Measurements from ENCODE around the gene NECTIN1. TPM values are rescaled to one million over a fixed set of nuclear protein-coding genes. Genes with fewer than 3 reads are reported as not detected.
A peak's percentile ranks its signal among the peaks of the same experiment; 100 is the strongest.

The NECTIN1 gene
- total RNA-seq, 1 donor from 2014 or later, result 36.7 TPM

DNA sequence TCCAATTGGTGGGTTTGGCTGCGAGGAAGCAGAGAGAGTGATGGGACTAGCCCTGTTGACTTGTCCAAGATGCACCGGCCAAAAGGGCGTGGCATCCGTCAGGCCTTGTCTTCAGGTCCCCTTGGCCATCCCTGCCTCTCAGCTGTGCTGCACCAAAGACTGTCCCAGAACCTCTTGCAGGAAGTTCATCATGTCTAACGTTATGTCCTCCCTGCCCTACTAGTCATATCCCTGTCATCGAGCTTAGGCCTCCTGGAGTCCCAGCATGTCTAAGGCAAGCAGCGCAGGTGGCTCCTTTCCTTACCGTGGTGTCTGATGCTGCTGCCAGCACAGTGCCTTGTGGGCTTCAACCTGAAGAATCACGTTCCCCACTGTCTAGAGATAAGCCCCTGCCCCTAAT, 51.2 kb downstream of the NECTIN1 start:
- Mint-ChIP-seq H3K4me1 (peaks cover 26% of the 10 kb centered on the region), H3K9me3 (peaks cover 4% of the 10 kb centered on the region), H3K36me3 (ENCODE audit: low read depth) (peaks cover 6% of the 10 kb centered on the region), H3K27ac (no peak overlapping the region), H3K27me3 (no peaks in the 10 kb centered on the region), H3K4me3 (no peak overlapping the region)
- POLR2A ChIA-PET, result no interaction called here
- ATAC-seq (ENCODE audit: low read depth), result no peak
- CTCF ChIA-PET, result no interaction called here
- TF ChIP-seq, protein P1, sequence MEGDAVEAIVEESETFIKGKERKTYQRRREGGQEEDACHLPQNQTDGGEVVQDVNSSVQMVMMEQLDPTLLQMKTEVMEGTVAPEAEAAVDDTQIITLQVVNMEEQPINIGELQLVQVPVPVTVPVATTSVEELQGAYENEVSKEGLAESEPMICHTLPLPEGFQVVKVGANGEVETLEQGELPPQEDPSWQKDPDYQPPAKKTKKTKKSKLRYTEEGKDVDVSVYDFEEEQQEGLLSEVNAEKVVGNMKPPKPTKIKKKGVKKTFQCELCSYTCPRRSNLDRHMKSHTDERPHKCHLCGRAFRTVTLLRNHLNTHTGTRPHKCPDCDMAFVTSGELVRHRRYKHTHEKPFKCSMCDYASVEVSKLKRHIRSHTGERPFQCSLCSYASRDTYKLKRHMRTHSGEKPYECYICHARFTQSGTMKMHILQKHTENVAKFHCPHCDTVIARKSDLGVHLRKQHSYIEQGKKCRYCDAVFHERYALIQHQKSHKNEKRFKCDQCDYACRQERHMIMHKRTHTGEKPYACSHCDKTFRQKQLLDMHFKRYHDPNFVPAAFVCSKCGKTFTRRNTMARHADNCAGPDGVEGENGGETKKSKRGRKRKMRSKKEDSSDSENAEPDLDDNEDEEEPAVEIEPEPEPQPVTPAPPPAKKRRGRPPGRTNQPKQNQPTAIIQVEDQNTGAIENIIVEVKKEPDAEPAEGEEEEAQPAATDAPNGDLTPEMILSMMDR (IDR thresholded peaks at IDR 0.05), result no peak
- intact Hi-C loops (cut with micrococcal nuclease), result loop anchor here (10.0 kb wide), 1 partner anchor 537 kb away; the partner anchor contains the start of gene OAF
- DNase-seq, result no peak

DNA sequence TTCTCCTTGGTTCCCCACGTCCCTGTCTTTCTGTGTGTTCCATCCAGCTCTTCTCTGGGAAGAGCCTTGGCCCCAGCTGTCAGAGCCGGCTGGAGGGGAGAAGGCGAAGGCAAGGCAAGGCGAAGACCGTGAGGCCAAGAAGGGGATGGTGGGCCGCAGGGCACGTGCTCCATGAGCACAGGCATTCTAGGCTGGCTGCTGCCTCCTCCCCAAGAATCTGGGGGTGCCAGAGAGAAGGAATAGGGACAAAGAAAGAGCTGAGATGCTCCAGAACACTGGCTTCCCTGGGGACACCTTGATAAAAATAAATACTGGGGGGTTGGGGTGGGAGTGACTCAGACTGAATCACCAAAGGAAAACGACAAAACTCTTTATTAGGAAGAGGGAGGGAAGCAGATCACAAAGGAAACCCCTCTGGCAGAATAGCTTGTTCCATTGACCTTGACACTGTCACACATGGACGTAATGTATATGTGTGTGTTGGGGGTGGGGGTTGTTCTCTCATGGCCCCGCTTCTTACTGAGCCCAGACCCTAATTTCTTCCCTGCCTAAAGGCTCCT, 52.5 kb downstream of the NECTIN1 start:
- H3K4me1 Mint-ChIP-seq, result peaks cover 31% of the 10 kb centered on the region
- no peak overlapping the region for H3K27ac Mint-ChIP-seq
- intact Hi-C loops (cut with micrococcal nuclease), result loop anchor here (10.0 kb wide), 1 partner anchor 538 kb away; the partner anchor contains the start of gene OAF
- POLR2A ChIA-PET, result no interaction called here
- TF ChIP-seq, protein P1 (IDR thresholded peaks at IDR 0.05), result no peak
- DNase-seq, result no peak
- peaks cover 6% of the 10 kb centered on the region for H3K36me3 Mint-ChIP-seq (ENCODE audit: low read depth)
- CTCF ChIA-PET, result interaction anchor here (1.6 kb wide), 1 partner anchor 10 kb away, joined by 3 read pairs; no protein-coding TSS in a partner anchor
- no peak overlapping the region for H3K4me3 Mint-ChIP-seq
- ATAC-seq (ENCODE audit: low read depth), result no peak
- peaks cover 4% of the 10 kb centered on the region for H3K9me3 Mint-ChIP-seq
- no peaks in the 10 kb centered on the region for H3K27me3 Mint-ChIP-seq

DNA sequence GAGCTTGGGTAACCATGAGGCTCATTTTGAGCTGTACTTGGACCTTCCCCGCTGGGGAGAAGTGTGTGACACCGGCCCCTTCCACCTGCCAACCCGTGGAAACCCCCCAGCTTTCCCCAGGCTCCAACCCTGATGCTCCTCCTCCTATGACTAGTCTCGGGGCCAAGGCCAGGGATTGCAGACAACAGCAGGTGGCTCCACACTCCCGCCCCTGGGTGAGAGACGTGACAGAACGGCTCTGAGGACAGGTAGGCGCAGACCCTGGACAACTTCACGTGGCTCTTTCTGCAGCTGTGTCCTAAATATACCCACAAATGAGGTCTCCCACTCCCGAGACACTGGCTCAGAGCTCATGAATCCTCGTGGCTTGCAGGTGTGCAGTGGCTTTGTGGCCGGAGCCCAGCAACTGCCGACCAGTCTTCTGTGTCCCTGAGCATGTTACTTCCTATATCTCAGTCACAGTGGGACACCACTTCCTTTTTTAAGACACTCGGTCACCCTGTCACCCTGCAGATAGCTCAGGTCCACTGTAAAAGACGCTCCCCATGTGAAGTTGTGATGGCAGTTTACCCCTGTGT, 55.2 kb downstream of the NECTIN1 start:
- POLR2A ChIA-PET, result interaction anchor here (0.6 to 3.5 kb wide), 10 partner anchors 8 to 662 kb away, joined by 3 to 58 read pairs (median 5); partner anchors contain the start of genes ARHGEF12 and NECTIN1
- Mint-ChIP-seq H3K27ac (peak overlapping the region; percentile 91), H3K4me3 (peak overlapping the region; percentile 78), H3K9me3 (peaks cover 4% of the 10 kb centered on the region), H3K36me3 (ENCODE audit: low read depth) (peaks cover 6% of the 10 kb centered on the region), H3K4me1 (peaks cover 31% of the 10 kb centered on the region), H3K27me3 (no peaks in the 10 kb centered on the region)
- CTCF ChIA-PET, result interaction anchor here (0.7 to 8.9 kb wide), 15 partner anchors 10 to 434 kb away, joined by 3 to 117 read pairs (median 4); partner anchors contain the start of gene NECTIN1
- TF ChIP-seq, protein P1 (IDR thresholded peaks at IDR 0.05), result no peak
- intact Hi-C loops (cut with micrococcal nuclease), result loop anchor here (1.0 to 10.0 kb wide), 5 partner anchors 55 to 541 kb away; partner anchors contain the start of genes NECTIN1, OAF and USP2
- ATAC-seq (ENCODE audit: low read depth), result peak; percentile 92
- peak; percentile 66 for DNase-seq

DNA sequence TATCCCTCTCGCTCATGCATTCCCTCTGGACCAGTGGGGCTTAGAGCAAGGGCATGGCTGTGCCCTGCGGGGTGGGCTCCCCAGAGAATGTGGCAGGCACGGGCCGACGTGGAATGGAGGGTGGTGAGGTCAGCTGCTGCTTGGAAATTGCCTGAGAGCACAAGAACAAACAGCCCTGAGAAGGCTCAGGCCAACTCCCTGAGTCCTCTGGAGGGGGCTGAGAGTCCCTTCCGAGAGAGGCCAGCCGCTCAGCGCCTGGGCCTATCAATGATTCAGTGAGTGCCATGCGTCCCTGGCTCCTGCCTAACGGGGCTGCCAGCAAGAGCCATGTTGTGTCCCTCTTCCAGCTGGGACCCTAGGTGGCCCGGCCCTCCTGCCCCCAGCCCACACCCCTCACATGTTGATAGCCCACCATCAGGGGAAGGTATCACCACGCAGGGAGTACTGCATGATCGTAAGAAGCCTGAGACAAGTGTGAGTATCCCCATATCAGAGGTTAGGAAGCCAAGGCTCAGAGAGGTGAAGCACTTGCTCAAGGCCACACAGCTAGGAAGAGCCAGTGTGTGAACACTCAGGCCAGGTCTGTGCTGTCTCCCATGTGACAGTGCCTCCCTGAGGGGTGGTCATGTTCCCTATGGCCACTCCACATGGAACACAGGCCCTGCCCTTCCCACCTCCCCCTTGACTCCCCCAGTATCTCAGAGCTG, 55.8 kb downstream of the NECTIN1 start:
- Mint-ChIP-seq H3K4me1 (peaks cover 31% of the 10 kb centered on the region), H3K9me3 (peaks cover 4% of the 10 kb centered on the region), H3K4me3 (peak overlapping the region; percentile 78), H3K27me3 (no peaks in the 10 kb centered on the region), H3K27ac (peak overlapping the region; percentile 91), H3K36me3 (ENCODE audit: low read depth) (peaks cover 6% of the 10 kb centered on the region)
- TF ChIP-seq, protein P1 (IDR thresholded peaks at IDR 0.05), result no peak
- ChIA-PET POLR2A (interaction anchor here (0.6 to 3.5 kb wide), 11 partner anchors 9 to 663 kb away, joined by 3 to 58 read pairs (median 5); partner anchors contain the start of genes ARHGEF12 and NECTIN1), CTCF (interaction anchor here (0.7 to 8.9 kb wide), 12 partner anchors 10 to 435 kb away, joined by 3 to 117 read pairs (median 4); partner anchors contain the start of gene NECTIN1)
- DNase-seq, result no peak
- intact Hi-C loops (cut with micrococcal nuclease), result loop anchor here (1.0 to 10.0 kb wide), 4 partner anchors 56 to 542 kb away; partner anchors contain the start of genes NECTIN1, OAF and USP2
- no peak for ATAC-seq (ENCODE audit: low read depth)

All from activated B cell treated with CpG ODN at 0.5 μM for 24 hours (primary cell).